DMS53 (cell line): ENCODE data around the gene SLC9A9.
A peak's percentile ranks its signal among the peaks of the same experiment; 100 is the strongest.

Experiments
- DNase-seq: peaks from one replicate; lab custom pipeline; 2025; lab: John Stamatoyannopoulos, UW

SLC9A9 gene

DNA sequence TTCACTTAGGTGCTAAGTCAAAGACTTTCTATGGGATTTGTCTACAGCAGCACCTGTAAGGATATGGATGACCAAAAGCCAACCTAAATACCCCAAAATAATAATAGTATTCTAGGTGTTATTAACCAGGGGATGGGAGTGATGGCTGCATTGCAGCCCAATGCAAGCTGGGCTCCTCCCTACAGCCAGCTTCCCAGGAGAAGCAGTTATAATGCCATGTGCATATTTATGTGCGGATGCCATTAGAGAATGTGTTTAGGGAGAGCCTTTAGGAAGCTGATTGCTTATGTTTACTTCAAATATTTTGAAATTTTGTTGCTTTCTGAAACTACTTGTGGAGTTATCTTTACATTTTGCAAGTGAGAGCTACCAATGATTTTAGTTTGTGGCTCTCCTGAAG, 491.4 kb downstream of the SLC9A9 start:
- DNase-seq: no peak

DNA sequence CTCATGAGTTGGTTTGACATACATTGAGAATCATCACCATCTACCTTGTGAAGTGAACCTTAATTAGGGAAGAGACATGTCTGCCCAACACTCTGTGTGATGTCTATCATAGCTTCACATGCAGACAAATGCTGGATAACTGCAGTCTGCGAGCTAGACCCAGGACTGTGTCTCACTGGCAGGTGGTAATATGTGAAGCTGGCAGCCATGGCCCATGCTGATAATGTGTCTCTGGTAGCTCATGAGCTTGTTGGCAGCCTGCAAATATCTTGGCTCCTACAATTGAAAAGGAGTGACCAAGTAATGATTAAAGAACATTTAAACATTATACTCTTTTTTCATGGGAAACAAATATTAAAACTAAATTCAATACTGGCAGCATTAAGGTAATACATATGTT, 493.9 kb downstream of the SLC9A9 start:
- no peak for DNase-seq

DNA sequence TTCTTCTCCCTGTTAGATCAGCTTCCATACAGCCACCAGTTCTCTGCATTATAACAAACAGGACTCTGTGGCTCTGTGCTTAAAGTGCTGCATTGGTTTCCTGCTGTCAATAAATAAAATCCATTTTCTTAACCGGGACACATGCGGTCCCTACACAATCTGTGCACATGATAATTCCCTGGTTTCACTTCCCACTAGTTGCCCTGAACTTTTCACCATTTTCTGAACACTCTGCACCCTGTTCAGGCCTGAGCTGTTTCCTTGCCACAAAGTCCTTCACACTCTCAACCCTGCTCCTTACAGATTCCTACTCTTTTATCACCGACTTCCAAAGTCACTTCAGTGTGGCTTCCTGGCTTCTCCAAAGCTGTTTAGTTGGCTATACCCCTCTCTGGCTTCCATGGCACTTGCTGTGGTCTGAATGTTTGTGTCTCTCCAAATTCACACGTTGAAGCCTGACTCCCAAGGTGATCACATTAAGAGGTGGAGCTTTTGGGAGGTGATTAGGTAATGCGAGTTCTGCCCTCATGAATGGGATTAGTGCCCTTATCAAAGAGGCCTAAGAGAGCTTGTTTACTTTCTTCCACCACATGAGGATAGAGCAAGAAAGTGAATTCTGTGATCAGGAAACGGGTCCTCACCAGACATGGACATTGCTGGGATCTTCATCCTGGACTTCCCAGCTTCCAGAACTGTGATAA, 495.3 kb downstream of the SLC9A9 start:
- DNase-seq: no peak

DNA sequence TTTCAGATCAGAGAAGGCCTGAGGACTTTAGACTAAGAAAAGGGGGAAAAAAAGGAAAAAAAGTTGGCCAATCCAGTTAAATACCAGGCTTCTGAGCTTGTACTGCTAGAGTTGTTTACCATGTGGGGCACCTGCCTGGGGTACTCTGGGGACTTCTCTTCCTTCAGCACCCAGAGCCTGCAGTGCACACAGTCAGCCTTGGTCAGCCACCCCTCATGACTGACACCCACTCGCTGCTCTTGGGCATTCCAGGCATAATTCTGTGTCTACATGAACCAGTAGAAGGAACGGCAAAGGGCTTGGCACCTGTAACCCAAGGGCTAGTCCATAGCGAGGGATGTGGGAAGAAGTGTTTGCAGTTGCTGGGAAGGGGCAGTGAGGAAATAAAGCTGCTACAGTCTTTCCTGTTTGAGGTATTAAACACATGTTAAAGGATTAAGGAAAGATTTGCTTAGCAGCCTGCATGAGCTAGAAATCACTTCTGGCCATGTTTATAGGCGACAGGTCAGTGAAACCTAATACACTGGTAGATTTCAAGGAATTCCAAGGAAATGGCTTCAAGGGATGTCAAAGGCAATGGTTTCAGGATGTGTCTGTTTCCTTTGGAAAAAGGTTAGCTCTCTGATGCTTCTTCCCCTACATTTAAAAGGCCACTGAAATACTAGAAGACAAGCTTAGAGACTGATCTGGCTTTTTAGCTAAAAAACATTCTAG, 496.2 kb downstream of the SLC9A9 start:
- no peak for DNase-seq

DNA sequence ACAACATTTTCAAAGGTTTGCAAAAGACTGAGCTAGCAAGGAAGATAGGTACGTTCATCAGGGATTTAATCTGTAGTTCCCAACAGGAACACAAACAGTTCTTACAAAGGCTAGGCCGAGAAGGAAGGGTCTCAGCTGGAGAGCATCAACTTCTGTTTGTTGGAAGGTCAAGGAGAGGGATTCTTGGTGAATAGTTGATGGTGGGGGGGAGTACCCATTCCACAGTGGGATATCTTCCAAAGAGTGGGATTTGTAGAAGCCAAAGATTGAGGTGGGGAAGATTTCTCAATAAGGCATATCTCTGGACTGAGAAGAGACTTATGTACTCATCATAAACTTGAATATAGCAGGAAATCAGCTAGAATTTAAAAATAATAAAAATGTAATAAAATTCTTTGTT, 496.9 kb downstream of the SLC9A9 start:
- no peak for DNase-seq

DNA sequence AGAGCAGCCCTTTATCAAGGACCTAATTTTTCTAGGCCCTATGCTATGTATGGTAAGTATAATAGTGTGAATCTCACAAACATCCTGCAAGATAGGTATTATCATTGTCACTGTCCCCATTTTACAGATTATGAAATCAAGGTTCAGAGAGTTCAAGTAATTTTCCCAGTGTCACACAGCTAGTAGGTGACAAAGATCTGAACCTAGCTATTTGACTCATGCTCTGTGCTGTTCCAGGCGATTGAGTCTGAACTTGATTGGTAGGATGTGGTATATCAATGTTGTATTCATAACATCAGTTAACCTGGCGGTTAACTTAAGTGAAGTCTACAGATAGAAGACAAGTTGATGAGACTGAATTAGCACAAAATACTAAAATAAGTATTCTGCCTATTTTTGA, 498.8 kb downstream of the SLC9A9 start:
- DNase-seq: no peak

DNA sequence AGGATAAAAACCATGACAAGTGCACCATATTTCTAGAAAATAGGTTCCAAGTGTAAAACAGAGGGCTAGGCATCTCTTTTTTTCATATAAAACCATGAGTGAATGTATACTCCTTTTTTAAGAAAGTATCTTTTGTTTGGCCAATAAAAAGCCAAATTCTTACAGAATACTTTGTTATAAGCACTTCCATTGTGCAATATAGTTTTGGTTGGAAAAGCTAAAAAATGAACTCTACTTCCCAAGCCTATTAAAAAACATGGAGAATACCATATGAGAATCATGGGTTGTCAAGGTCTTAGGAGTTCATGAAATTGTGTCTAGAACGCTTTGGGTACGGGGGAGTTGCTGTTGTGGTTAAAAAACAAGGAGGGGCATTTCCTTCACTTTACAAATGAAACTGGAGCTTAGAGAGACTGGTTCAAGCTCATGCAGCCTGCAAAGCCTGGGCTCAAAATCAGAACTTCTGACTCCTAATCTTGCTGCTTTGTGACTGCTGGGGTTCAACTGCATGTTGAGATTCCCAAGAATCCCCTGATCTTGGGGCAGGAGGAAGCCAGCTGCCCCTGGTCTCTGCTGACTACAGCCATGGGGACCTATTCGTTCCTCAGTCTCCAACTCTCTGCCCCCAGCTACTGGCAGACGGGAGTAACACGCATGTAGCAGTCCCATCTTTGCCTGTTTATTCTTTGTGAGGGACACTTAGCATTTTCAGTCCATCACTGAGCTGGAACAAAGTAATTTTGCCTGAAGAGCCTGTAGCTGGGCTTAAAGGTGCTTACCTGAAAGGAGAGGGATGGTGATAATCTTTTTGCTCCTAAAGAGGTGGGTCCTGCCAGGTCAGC, 499.6 kb downstream of the SLC9A9 start:
- peak; percentile 7 for DNase-seq

DNA sequence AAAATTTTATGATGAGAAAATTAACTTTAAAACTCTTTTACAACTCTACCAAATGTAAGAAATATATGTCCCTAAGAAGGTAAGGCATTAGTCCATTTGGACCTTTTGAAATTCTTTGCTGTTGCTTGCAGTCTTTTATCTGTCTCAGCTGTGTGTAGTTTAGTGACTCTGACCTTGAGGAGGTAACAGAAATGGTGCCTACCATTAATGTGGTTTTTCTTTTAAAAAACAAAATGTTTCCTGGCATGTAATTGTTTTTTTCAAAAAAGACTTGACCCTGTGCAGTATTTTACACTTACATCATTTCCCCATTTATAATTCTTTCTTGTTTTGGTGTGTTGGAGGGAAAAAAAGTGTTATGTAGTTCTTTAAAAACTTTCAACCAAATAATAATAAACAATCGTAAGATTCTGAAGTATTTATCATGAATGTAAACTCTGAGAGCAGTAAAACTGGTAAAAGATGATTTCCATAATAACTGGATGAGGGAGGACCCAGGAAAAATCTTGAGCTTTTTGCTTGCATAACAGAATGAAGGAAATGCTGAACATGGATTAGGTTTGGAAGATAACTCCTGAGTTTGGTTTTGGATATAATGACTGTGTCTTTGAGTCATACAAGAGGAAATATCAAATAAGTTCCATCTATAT, 503.6 kb downstream of the SLC9A9 start:
- no peak for DNase-seq

DNA sequence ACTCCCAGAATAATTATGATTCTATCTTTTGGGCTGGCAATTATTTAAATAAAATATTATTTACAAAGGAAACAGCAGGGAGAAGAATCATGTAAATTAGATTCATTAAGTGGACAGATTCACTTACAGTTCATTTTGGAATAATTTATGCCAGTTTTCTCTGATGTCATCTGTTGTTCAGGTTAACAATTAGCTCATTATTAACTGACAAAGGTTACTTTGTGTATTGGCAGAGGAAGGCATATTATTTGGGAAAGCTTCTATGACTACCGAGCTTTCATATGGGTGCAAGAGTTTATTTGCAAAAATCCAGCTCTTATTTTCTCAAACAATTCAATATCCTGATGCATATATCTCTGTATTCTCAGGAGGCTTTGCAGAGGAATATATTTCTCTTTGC, 504.3 kb downstream of the SLC9A9 start:
- no peak for DNase-seq

DNA sequence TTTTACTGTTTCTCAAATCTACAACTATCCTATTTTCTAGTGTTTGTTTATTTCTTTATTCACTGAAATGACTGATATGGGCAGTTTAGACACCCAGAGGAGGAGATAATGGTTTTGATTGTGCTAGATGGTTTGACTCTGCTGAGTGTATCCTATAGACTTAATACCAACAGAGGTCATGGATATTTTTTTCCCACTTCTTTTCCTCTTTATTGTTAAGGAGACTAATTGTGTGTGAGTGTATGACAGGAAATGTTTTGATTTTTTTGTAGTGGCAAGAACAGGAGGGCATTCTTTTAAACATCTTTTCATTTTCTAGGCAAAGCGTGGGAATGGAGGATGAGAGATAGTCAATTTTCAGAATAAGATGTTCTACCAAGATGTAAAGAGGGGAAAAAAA, 505.2 kb downstream of the SLC9A9 start:
- no peak for DNase-seq

DNA sequence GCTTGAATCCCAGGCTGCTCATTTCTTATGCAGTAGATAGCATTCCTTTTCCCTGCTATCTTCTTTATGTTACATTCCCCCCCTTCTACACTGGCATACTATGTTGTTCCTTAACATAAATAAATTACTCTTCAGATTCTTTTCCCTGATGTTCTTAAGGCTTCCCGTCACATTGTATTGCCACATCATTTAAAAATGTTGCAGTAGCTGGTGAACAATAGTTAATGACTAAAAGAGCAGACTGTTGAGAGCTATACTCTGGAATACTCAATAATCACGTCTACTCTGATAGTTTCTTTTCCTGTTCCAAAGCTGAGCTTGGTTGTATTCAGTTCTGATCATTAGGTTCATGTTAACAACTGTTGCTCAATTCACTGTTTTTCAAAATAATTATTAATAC, 508.8 kb downstream of the SLC9A9 start:
- DNase-seq: no peak

DNA sequence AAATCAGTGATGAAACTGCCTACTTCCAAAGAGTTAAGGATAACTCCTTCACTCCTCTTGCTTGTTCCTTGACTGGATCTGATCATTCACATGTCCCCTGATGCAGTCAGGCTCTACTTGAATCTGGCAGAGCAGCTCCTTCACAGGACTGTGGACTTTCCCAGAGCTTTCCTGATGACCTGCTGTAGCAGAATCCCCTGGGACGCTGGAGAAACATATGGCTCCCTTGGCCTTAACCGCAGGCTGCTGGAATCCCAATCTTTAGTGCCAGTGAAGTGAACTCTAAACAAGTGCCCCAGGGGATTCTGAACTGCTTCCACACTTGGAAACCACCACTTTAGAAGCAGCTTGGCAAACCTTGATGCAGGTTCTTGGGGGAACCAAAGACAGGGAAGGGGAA, 510.9 kb downstream of the SLC9A9 start:
- DNase-seq: no peak

DNA sequence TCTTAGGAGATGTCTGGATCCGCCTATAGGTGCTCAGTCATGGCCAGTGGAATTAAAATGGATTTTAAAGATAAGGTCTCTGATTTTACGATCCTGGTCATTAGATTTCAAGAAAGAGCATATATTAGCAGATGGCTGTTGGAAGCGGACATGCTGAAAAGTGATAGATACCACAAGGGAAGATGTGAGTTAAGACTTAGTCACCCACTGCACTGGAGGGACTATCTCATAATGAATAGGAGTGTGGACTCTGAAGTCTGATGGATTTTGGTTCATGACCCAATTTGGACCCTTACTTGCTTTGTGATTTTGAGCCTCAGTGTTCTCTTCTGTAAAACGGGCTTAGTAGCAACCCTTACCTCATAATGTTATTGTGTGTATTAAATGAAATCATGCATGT, 514.0 kb downstream of the SLC9A9 start:
- DNase-seq: no peak

DNA sequence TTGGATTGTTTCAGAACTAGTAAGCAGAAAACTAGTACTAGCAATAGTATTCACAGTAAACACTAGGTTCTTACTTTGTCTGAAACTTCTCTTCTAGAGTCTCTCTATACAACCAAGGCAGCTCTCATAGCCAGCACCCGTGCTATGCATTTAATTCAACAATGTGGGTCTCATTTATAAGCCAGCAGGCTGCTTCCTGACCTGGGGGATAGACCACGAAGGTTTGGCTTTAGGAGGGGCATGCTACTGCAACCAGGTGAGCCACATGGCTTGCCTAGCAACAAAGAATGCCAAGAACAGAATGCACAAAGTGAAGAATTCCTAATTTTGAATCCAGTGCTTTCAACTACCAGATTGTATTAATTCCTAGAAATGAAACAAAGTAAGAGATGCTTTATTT, 514.9 kb downstream of the SLC9A9 start:
- no peak for DNase-seq

DNA sequence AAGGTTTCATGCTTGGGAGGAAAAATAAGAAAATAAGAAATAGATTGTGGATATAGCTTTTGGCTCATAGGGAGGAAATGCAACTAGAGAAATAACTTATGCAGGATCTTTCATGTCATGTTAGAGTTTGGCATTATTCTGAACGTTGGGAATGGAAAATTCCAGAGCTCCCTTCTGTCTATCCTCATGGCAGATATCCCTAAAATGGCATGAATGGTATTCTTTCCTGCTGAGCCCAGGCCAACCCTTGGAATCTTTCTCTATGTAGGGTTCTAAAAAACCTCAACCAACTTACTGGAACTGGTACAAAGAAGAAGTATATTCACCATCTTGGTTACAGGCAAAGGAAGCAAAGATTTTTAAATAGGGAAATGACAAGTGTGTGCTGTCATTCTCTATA, 516.2 kb downstream of the SLC9A9 start:
- no peak for DNase-seq

DNA sequence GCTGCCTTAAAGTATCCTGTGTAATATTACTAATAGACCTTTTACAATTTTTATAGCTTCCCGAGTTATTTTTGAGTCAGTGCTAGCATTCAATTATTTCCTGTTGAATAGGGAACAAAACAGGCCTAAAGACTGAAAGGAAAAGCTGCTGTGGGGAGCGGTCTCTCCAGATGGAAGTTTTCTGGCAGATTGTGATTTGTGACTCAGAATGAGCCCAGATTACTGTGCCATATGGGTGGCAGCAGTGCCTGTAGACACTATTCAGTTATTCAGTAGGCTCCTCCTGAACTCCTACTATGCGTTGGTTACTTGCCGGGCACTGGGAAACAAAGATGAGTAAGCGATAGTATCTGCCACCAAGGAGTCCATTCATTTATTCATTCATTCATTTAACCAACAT, 516.9 kb downstream of the SLC9A9 start:
- DNase-seq: no peak

DNA sequence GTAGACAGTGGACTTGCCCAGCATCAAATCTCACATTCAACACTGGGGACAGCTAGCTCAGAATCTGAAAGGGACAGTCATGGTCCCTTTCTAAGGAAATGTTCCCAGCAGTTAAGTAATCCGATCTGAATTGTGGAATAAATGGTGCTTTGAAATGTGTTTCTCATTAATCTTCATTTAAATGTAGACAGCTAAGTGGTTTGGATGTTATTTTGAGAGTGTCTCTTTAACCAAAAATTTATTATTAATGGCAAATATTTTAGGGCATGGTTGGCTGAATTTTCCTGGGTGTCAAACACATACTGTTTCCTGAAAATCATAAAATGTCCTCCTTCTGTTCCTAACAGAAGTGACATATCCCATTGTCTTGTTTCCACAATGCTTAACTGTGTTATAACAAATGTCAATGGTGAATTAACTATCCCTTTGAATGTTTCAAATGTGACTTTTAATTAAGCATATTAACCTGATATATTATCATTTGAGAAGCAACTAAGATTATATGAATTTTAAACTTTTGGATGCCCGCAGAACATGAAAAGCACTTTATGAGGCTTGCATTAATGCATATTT, 517.9 kb downstream of the SLC9A9 start:
- DNase-seq: no peak

DNA sequence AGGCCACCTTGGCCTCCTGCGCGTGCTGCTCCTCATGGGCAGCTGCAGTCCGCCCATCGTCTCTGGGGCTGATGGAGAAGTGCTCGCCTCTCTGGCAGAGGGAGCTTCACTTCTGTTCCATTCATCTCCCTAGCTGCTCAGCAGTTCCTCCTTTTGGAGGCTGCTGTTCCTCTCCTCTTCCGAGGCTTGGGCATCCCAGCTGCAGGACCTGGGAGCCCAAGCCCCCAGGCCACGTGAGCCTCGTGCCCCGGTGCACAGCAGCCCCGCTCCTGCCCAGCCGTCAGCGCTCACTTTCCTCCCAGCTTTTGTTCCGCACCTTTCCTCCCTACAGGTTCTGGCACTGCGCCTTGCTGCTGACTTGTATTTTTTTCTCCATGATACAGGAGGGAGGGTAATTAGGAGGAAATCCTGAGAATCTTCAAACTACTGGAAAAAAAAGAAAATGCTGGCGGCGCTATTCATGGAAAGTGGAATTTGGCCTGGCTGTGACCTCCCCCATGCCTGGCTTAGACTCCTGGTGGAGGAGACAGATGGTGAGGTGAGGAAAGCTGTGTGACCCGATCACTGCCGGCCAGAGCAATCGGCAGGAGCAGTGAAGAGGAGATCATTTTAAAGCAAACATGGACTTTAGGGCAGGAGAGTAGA, 518.6 kb downstream of the SLC9A9 start:
- peak; percentile 48 for DNase-seq

DNA sequence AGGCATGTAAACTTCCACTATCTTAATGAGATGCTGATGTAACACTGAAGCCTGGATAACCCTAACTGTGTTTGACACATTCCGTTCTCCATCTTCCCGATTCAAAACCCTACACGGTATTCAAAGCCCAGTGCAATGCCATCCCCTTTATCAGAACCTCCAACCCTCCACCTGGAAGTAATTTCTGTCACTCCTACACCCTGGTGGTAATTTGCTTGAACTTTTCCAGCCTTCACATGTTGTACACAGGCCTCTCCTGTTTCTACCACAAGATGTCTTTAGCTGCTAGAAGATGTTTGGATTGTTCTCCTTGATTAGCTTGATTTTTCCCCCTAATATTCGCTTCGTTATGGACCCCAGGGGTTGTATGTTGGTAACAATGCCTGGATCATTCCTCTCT, 519.8 kb downstream of the SLC9A9 start:
- DNase-seq: no peak

DNA sequence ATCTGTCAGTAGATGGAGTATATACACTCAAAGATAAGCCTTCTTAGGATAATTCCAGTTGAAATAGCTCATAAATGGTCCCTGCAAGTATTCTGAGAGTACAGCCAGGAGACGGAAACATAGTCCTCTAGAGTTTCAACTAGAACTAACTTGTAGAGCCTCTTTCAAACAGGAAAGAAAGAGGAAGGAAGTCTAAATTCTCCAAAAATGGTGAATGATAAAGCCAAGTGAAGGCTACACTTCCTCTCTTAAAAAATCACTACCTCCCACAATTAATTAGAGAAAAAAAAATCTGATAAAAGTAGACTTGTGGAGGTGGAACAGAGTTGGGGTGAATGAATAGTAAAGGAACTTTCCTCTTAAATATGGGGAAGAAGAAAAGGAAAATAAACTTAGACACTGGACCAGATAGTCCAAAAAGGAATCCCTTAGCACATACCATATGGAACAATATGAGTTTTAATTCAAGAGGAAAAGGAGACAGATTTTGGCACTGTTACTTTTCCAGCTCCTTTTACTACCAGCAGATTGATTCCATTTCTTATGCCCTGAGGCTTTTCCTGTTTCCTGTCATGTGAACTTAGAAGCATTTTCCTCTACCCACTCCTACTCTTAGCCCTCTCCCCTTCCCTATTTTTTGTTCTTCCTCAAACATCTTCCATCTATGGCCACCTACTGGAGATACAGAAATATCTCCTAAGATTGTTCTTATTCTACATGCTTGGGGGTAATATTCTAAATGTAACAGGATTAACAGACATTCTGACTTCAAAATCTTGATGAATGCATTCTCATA, 521.1 kb downstream of the SLC9A9 start:
- no peak for DNase-seq
